ENCODE data around the gene NEU3.

Gene NEU3

GRCh38 chr11:75024068-75024449 is 35.3 kb downstream of the NEU3 start:
- Histone ChIP-seq H3K27me3 (ENCODE audit: control insufficient read depth in 5 of 5, insufficient read depth in 4 of 5, low read length in 5 of 5) (no peaks in the 10 kb centered on the region), H3K9ac (ENCODE audit: low read length in 5 of 5) (no peak overlapping the region), H3K4me3 (ENCODE audit: low read depth in 1 of 5, low read length in 5 of 5) (no peak overlapping the region), H3K9me3 (ENCODE audit: control insufficient read depth in 5 of 5, low read length in 5 of 5) (no peaks in the 10 kb centered on the region), H3K36me3 (ENCODE audit: control insufficient read depth in 5 of 5, insufficient read depth in 5 of 5, low read length in 5 of 5) (no peaks in the 10 kb centered on the region), H3K27ac (ENCODE audit: low read depth, low read length) (no peak overlapping the region), H3K4me1 (ENCODE audit: control insufficient read depth in 5 of 5, insufficient read depth in 5 of 5, low read length in 5 of 5) (peaks cover 0 to 4% (median 0%) of the 10 kb centered on the region in 5 donors)

- Histone ChIP-seq H3K36me3 (ENCODE audit: control insufficient read depth in 5 of 5, insufficient read depth in 5 of 5, low read length in 5 of 5) (no peaks in the 10 kb centered on the region), H3K9ac (ENCODE audit: low read length in 5 of 5) (no peak overlapping the region), H3K4me1 (ENCODE audit: control insufficient read depth in 5 of 5, insufficient read depth in 5 of 5, low read length in 5 of 5) (peaks cover 0 to 4% (median 0%) of the 10 kb centered on the region in 5 donors), H3K27me3 (ENCODE audit: control insufficient read depth in 5 of 5, insufficient read depth in 4 of 5, low read length in 5 of 5) (peaks cover 0 to under 1% (median 0%) of the 10 kb centered on the region in 5 donors), H3K9me3 (ENCODE audit: control insufficient read depth in 5 of 5, low read length in 5 of 5) (no peaks in the 10 kb centered on the region), H3K27ac (ENCODE audit: low read depth, low read length) (no peak overlapping the region), H3K4me3 (ENCODE audit: low read depth in 1 of 5, low read length in 5 of 5) (no peak overlapping the region)
These were observed 36.1 kb downstream of the NEU3 start for GRCh38 chr11:75024764-75025211.

GRCh38 chr11:75025561-75025960 is 36.8 kb downstream of the NEU3 start:
- Histone ChIP-seq H3K27ac (ENCODE audit: low read depth, low read length) (no peak overlapping the region), H3K27me3 (ENCODE audit: control insufficient read depth in 5 of 5, insufficient read depth in 4 of 5, low read length in 5 of 5) (peaks cover 0 to 4% (median 0%) of the 10 kb centered on the region in 5 donors), H3K36me3 (ENCODE audit: control insufficient read depth in 5 of 5, insufficient read depth in 5 of 5, low read length in 5 of 5) (no peaks in the 10 kb centered on the region), H3K9me3 (ENCODE audit: control insufficient read depth in 5 of 5, low read length in 5 of 5) (no peaks in the 10 kb centered on the region), H3K9ac (ENCODE audit: low read length in 5 of 5) (no peak overlapping the region), H3K4me1 (ENCODE audit: control insufficient read depth in 5 of 5, insufficient read depth in 5 of 5, low read length in 5 of 5) (peaks cover 0 to 4% (median 0%) of the 10 kb centered on the region in 5 donors), H3K4me3 (ENCODE audit: low read depth in 1 of 5, low read length in 5 of 5) (no peak overlapping the region)

- Histone ChIP-seq H3K27ac (ENCODE audit: low read depth, low read length) (no peak overlapping the region), H3K36me3 (ENCODE audit: control insufficient read depth in 5 of 5, insufficient read depth in 5 of 5, low read length in 5 of 5) (no peaks in the 10 kb centered on the region), H3K9me3 (ENCODE audit: control insufficient read depth in 5 of 5, low read length in 5 of 5) (no peaks in the 10 kb centered on the region), H3K9ac (ENCODE audit: low read length in 5 of 5) (no peak overlapping the region), H3K27me3 (ENCODE audit: control insufficient read depth in 5 of 5, insufficient read depth in 4 of 5, low read length in 5 of 5) (peaks cover 0 to 4% (median 0%) of the 10 kb centered on the region in 5 donors), H3K4me3 (ENCODE audit: low read depth in 1 of 5, low read length in 5 of 5) (no peak overlapping the region), H3K4me1 (ENCODE audit: control insufficient read depth in 5 of 5, insufficient read depth in 5 of 5, low read length in 5 of 5) (peaks cover 0 to 8% (median 0%) of the 10 kb centered on the region in 5 donors)
These were observed 39.6 kb downstream of the NEU3 start for GRCh38 chr11:75028321-75028720.

GRCh38 chr11:75028724-75029123 is 40.0 kb downstream of the NEU3 start:
- no peak overlapping the region for H3K4me3 ChIP-seq (ENCODE audit: low read depth in 1 of 5, low read length in 5 of 5)
- no peak overlapping the region for H3K9ac ChIP-seq (ENCODE audit: low read length in 5 of 5)
- no peaks in the 10 kb centered on the region for H3K9me3 ChIP-seq (ENCODE audit: control insufficient read depth in 5 of 5, low read length in 5 of 5)
- no peaks in the 10 kb centered on the region for H3K36me3 ChIP-seq (ENCODE audit: control insufficient read depth in 5 of 5, insufficient read depth in 5 of 5, low read length in 5 of 5)
- H3K4me1 ChIP-seq (ENCODE audit: control insufficient read depth in 5 of 5, insufficient read depth in 5 of 5, low read length in 5 of 5): peaks cover 0 to 6% (median 0%) of the 10 kb centered on the region in 5 donors
- H3K27ac ChIP-seq (ENCODE audit: low read depth, low read length): no peak overlapping the region
- H3K27me3 ChIP-seq (ENCODE audit: control insufficient read depth in 5 of 5, insufficient read depth in 4 of 5, low read length in 5 of 5): peaks cover 0 to 4% (median 0%) of the 10 kb centered on the region in 5 donors

GRCh38 chr11:75029836-75030631 is 41.3 kb downstream of the NEU3 start:
- Histone ChIP-seq H3K27me3 (ENCODE audit: control insufficient read depth in 5 of 5, insufficient read depth in 4 of 5, low read length in 5 of 5) (peaks cover 0 to 4% (median 0%) of the 10 kb centered on the region in 5 donors), H3K27ac (ENCODE audit: low read depth, low read length) (no peak overlapping the region), H3K9ac (ENCODE audit: low read length in 5 of 5) (no peak overlapping the region), H3K4me3 (ENCODE audit: low read depth in 1 of 5, low read length in 5 of 5) (no peak overlapping the region), H3K9me3 (ENCODE audit: control insufficient read depth in 5 of 5, low read length in 5 of 5) (no peaks in the 10 kb centered on the region), H3K4me1 (ENCODE audit: control insufficient read depth in 5 of 5, insufficient read depth in 5 of 5, low read length in 5 of 5) (peaks cover 0 to 6% (median 0%) of the 10 kb centered on the region in 5 donors), H3K36me3 (ENCODE audit: control insufficient read depth in 5 of 5, insufficient read depth in 5 of 5, low read length in 5 of 5) (no peaks in the 10 kb centered on the region)

- Histone ChIP-seq H3K27me3 (ENCODE audit: control insufficient read depth in 5 of 5, insufficient read depth in 4 of 5, low read length in 5 of 5) (peaks cover 0 to 4% (median 0%) of the 10 kb centered on the region in 5 donors), H3K4me3 (ENCODE audit: low read depth in 1 of 5, low read length in 5 of 5) (no peak overlapping the region), H3K4me1 (ENCODE audit: control insufficient read depth in 5 of 5, insufficient read depth in 5 of 5, low read length in 5 of 5) (peaks cover 0 to 6% (median 0%) of the 10 kb centered on the region in 5 donors), H3K27ac (ENCODE audit: low read depth, low read length) (no peak overlapping the region), H3K9me3 (ENCODE audit: control insufficient read depth in 5 of 5, low read length in 5 of 5) (no peaks in the 10 kb centered on the region), H3K36me3 (ENCODE audit: control insufficient read depth in 5 of 5, insufficient read depth in 5 of 5, low read length in 5 of 5) (no peaks in the 10 kb centered on the region), H3K9ac (ENCODE audit: low read length in 5 of 5) (no peak overlapping the region)
These were observed 42.6 kb downstream of the NEU3 start for GRCh38 chr11:75031224-75031753.

GRCh38 chr11:75031771-75032549 is 43.2 kb downstream of the NEU3 start:
- Histone ChIP-seq H3K36me3 (ENCODE audit: control insufficient read depth in 5 of 5, insufficient read depth in 5 of 5, low read length in 5 of 5) (no peaks in the 10 kb centered on the region), H3K4me3 (ENCODE audit: low read depth in 1 of 5, low read length in 5 of 5) (no peak overlapping the region), H3K4me1 (ENCODE audit: control insufficient read depth in 5 of 5, insufficient read depth in 5 of 5, low read length in 5 of 5) (peaks cover 0 to 6% (median 0%) of the 10 kb centered on the region in 5 donors), H3K27me3 (ENCODE audit: control insufficient read depth in 5 of 5, insufficient read depth in 4 of 5, low read length in 5 of 5) (peaks cover 0 to 4% (median 0%) of the 10 kb centered on the region in 5 donors), H3K27ac (ENCODE audit: low read depth, low read length) (no peak overlapping the region), H3K9me3 (ENCODE audit: control insufficient read depth in 5 of 5, low read length in 5 of 5) (no peaks in the 10 kb centered on the region), H3K9ac (ENCODE audit: low read length in 5 of 5) (no peak overlapping the region)

- Histone ChIP-seq H3K27me3 (ENCODE audit: control insufficient read depth in 5 of 5, insufficient read depth in 4 of 5, low read length in 5 of 5) (peaks cover 0 to 4% (median 0%) of the 10 kb centered on the region in 5 donors), H3K27ac (ENCODE audit: low read depth, low read length) (no peak overlapping the region), H3K9me3 (ENCODE audit: control insufficient read depth in 5 of 5, low read length in 5 of 5) (no peaks in the 10 kb centered on the region), H3K9ac (ENCODE audit: low read length in 5 of 5) (no peak overlapping the region), H3K4me3 (ENCODE audit: low read depth in 1 of 5, low read length in 5 of 5) (no peak overlapping the region), H3K4me1 (ENCODE audit: control insufficient read depth in 5 of 5, insufficient read depth in 5 of 5, low read length in 5 of 5) (peaks cover 0 to 6% (median 0%) of the 10 kb centered on the region in 5 donors), H3K36me3 (ENCODE audit: control insufficient read depth in 5 of 5, insufficient read depth in 5 of 5, low read length in 5 of 5) (no peaks in the 10 kb centered on the region)
These were observed 43.8 kb downstream of the NEU3 start for GRCh38 chr11:75032550-75032935.

GRCh38 chr11:75033916-75034315 is 45.2 kb downstream of the NEU3 start:
- H3K36me3 ChIP-seq (ENCODE audit: control insufficient read depth in 5 of 5, insufficient read depth in 5 of 5, low read length in 5 of 5): no peaks in the 10 kb centered on the region
- H3K4me1 ChIP-seq (ENCODE audit: control insufficient read depth in 5 of 5, insufficient read depth in 5 of 5, low read length in 5 of 5): peaks cover 0 to 6% (median 0%) of the 10 kb centered on the region in 5 donors
- H3K4me3 ChIP-seq (ENCODE audit: low read depth in 1 of 5, low read length in 5 of 5): no peak overlapping the region
- H3K27me3 ChIP-seq (ENCODE audit: control insufficient read depth in 5 of 5, insufficient read depth in 4 of 5, low read length in 5 of 5): peaks cover 0 to 4% (median 0%) of the 10 kb centered on the region in 5 donors
- no peaks in the 10 kb centered on the region for H3K9me3 ChIP-seq (ENCODE audit: control insufficient read depth in 5 of 5, low read length in 5 of 5)
- no peak overlapping the region for H3K27ac ChIP-seq (ENCODE audit: low read depth, low read length)
- no peak overlapping the region for H3K9ac ChIP-seq (ENCODE audit: low read length in 5 of 5)

All from subcutaneous abdominal adipose tissue (tissue), 5 donors.